Mesenchymal stem cell (in vitro differentiated cells and primary cell): ENCODE data around the gene PDX1.

Source experiments
- DNase-seq: peaks from one replicate; pipeline ENCODE4 v3.0.0-alpha.2; 2013
- H2AFZ ChIP-seq: one replicate; pipeline ENCODE4 v1.6.1; 2013; ENCODE audit warnings: low read depth, mild to moderate bottlenecking, control low read depth, inconsistent platforms, low read length, moderate library complexity
- H2AK5ac ChIP-seq: 2 replicates; pipeline ENCODE4 v1.6.1; 2013; ENCODE audit warnings: low read length, moderate library complexity, mild to moderate bottlenecking, inconsistent platforms; ENCODE audit not compliant: severe bottlenecking
- H2BK120ac ChIP-seq: one replicate; pipeline ENCODE4 v1.6.1; 2013; ENCODE audit warnings: low read depth, mild to moderate bottlenecking, inconsistent platforms, low read length, moderate library complexity
- H2BK12ac ChIP-seq, 2 experiments: one replicate each; pipeline ENCODE4 v1.6.1; 2013; ENCODE audit warnings: inconsistent platforms in 2 of 2, low read length in 2 of 2, mild to moderate bottlenecking in 2 of 2, moderate library complexity in 2 of 2, control low read depth in 1 of 2
- H2BK15ac ChIP-seq: one replicate; pipeline ENCODE4 v1.6.1; 2013; ENCODE audit warnings: mild to moderate bottlenecking, low read depth, inconsistent platforms; ENCODE audit not compliant: poor library complexity, severe bottlenecking
- H2BK5ac ChIP-seq: 2 replicates; pipeline ENCODE4 v1.6.1; 2013; ENCODE audit warnings: low read depth, mild to moderate bottlenecking, low read length, control low read depth, inconsistent platforms; ENCODE audit not compliant: poor library complexity, severe bottlenecking
- H3K14ac ChIP-seq, 2 experiments: one replicate each; pipeline ENCODE4 v1.6.1; 2013; ENCODE audit warnings: inconsistent platforms in 2 of 2, low read length in 2 of 2, control low read depth in 1 of 2, mild to moderate bottlenecking in 1 of 2, moderate library complexity in 1 of 2
- H3K18ac ChIP-seq, 2 experiments: one replicate each; pipeline ENCODE4 v1.6.1; 2013; ENCODE audit warnings: inconsistent platforms in 2 of 2, low read length in 2 of 2, control low read depth in 1 of 2, low read depth in 1 of 2, mild to moderate bottlenecking in 1 of 2
- H3K23ac ChIP-seq, 2 experiments: one replicate each; pipeline ENCODE4 v1.6.1; 2013; ENCODE audit warnings: inconsistent platforms in 2 of 2, low read length in 2 of 2, mild to moderate bottlenecking in 2 of 2, moderate library complexity in 2 of 2, control low read depth in 1 of 2
- H3K27ac ChIP-seq: 2 replicates; pipeline ENCODE4 v1.5.1; 2013; ENCODE audit warnings: mild to moderate bottlenecking, moderate library complexity, low read length, control low read depth, inconsistent platforms; ENCODE audit not compliant: poor library complexity, severe bottlenecking
- H3K27me3 ChIP-seq, 2 experiments: 2 replicates each; pipeline versions ENCODE4 v1.6.1 to v1.7.0; 2013; ENCODE audit warnings: low read length in 2 of 2, mild to moderate bottlenecking in 2 of 2, moderate library complexity in 2 of 2, control low read depth in 1 of 2, inconsistent platforms in 1 of 2; ENCODE audit not compliant: control insufficient read depth in 1 of 2, insufficient read depth in 1 of 2
- H3K36me3 ChIP-seq, 2 experiments: 2 replicates each; pipeline versions ENCODE4 v1.6.1 to v1.7.0; 2013; ENCODE audit warnings: low read length in 2 of 2, control low read depth in 1 of 2, inconsistent platforms in 1 of 2, low read depth in 1 of 2, mild to moderate bottlenecking in 1 of 2; ENCODE audit not compliant: insufficient read depth in 2 of 2, control insufficient read depth in 1 of 2
- H3K4ac ChIP-seq, 2 experiments: one replicate each; pipeline ENCODE4 v1.6.1; 2013; ENCODE audit warnings: inconsistent platforms in 2 of 2, low read length in 2 of 2, mild to moderate bottlenecking in 2 of 2, moderate library complexity in 2 of 2, control low read depth in 1 of 2, low read depth in 1 of 2
- H3K4me1 ChIP-seq: 2 replicates; pipeline ENCODE4 v1.6.1; 2013; ENCODE audit warnings: low read depth, low read length, control low read depth; ENCODE audit not compliant: control insufficient read depth, insufficient read depth
- H3K4me2 ChIP-seq: 2 replicates; pipeline ENCODE4 v1.6.1; 2013; ENCODE audit warnings: low read length, mild to moderate bottlenecking, inconsistent platforms; ENCODE audit not compliant: poor library complexity, severe bottlenecking
- H3K4me3 ChIP-seq, 2 experiments: 2 replicates each; pipeline versions ENCODE4 v1.5.1 to v1.7.0; 2013; ENCODE audit warnings: low read length in 2 of 2, mild to moderate bottlenecking in 2 of 2, control low read depth in 1 of 2, low read depth in 1 of 2; ENCODE audit not compliant: insufficient read depth in 1 of 2
- H3K79me1 ChIP-seq: replicated peaks from 2 replicates; pipeline ENCODE4 v1.6.1; 2013; ENCODE audit warnings: mild to moderate bottlenecking, control low read depth, low read length, inconsistent platforms; ENCODE audit not compliant: poor library complexity, severe bottlenecking
- H3K9ac ChIP-seq: 2 replicates; pipeline ENCODE4 v1.7.0; 2013; ENCODE audit warnings: mild to moderate bottlenecking, low read length, moderate library complexity
- H3K9me3 ChIP-seq: 2 replicates; pipeline ENCODE4 v1.7.0; 2013; ENCODE audit warnings: mild to moderate bottlenecking, low read length; ENCODE audit not compliant: control insufficient read depth
- H4K8ac ChIP-seq: one replicate; pipeline ENCODE4 v1.6.1; 2013; ENCODE audit warnings: inconsistent platforms, mild to moderate bottlenecking, low read length, moderate library complexity
- H4K91ac ChIP-seq: one replicate; pipeline ENCODE4 v1.6.1; 2013; ENCODE audit warnings: mild to moderate bottlenecking, low read length, inconsistent platforms
- WGBS: methylation state at CpG from one replicate; pipeline ENCODE4 v1.1.7; 2013; ENCODE audit warnings: mixed read lengths; 5-methylcytosine and 5-hydroxymethylcytosine counted together

Gene PDX1

DNA sequence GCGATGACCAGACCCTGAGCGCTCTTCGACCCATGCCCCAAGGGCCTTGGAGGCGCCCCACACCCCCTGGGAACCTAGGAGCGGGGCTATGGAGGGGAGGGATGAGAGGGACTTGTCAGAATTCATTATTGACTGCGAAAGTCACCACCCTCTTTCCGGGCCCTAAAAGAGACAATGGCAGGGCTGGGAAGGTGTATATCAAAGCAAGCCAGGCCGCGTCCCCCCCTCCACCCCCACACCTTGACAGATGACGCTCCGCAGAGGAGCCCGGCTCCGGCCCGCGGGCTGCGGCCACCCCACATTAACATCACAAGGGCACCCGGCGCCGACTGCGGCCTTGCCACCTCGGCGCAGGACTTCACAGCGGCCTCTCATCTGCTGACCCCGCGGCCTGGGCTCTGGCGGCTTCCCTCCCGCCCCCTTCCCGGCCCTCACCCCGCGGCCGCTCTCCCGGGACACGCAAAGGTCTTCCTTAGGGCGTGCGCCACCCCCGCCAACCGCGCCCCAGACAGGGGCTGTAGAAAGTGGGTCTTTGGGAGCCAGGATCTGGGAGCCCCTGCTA lies 46.9 kb downstream of the PDX1 start:
- Histone ChIP-seq H3K9ac (no peak overlapping the region), H4K8ac (no peak overlapping the region), H3K79me1 (no peaks in the 10 kb centered on the region), H4K91ac (peak overlapping the region; percentile 35), H3K4me1 (peaks cover 16% of the 10 kb centered on the region), H3K27ac (no peak overlapping the region), H2BK12ac (no peak overlapping the region), H3K18ac (no peak overlapping the region), H3K4ac (no peak overlapping the region), H3K4me3 (no peak overlapping the region), H3K27me3 (peaks cover 95 to 100% of the 10 kb centered on the region in 2 experiments), H2BK15ac (peak overlapping the region; percentile 17), H3K14ac (no peak overlapping the region), H3K9me3 (no peaks in the 10 kb centered on the region), H2BK5ac (no peak overlapping the region), H3K23ac (no peak overlapping the region), H2BK120ac (no peak overlapping the region), H2AFZ (no peak overlapping the region), H3K36me3 (peaks cover 0 to 3% of the 10 kb centered on the region in 2 experiments), H2AK5ac (no peak overlapping the region), H3K4me2 (no peak overlapping the region)
- 1% methylated on average over 33 of the region's 38 CpGs for WGBS
- DNase-seq, result no peak

DNA sequence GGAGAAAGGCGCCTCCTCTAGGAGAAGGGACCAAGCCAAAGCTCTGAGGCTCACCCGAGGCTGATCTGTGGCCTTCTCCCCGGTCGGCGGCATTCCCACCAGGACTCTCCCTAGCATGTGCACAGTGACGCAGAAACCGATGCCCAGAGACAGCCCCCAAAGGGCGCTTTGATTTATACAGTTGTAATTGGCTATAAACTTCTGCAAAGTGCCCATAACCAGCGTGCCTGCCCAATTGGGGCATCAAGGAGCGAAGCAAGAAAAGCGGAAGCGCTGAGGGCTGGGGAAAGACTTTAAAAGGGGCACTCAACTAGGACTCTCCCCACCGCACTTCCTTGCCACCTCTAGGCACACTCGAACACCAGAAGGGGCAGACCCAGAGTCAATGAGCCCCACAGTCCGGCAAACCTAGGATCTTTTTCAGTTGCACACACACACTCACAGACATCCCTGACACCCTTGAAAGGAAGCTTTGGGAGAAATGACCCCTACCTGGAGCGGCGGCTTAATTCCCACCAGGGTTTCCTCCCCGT lies 47.5 kb downstream of the PDX1 start:
- no peak overlapping the region for H3K27ac ChIP-seq
- H3K36me3 ChIP-seq, result peaks cover 0 to 3% of the 10 kb centered on the region in 2 experiments
- no peak overlapping the region for H3K14ac ChIP-seq
- H3K18ac ChIP-seq, result no peak overlapping the region
- WGBS, result 3% methylated on average over 18 of the region's 18 CpGs
- no peak overlapping the region for H3K4me2 ChIP-seq
- H3K79me1 ChIP-seq, result no peaks in the 10 kb centered on the region
- no peak overlapping the region for H3K9ac ChIP-seq
- no peak overlapping the region for H2BK15ac ChIP-seq
- peak; percentile 47 for DNase-seq
- no peak overlapping the region for H2AFZ ChIP-seq
- H3K4me1 ChIP-seq, result peaks cover 16% of the 10 kb centered on the region
- H4K8ac ChIP-seq, result no peak overlapping the region
- H3K23ac ChIP-seq, result no peak overlapping the region
- H3K4me3 ChIP-seq, result no peak overlapping the region
- peak overlapping the region; percentile 36 for H2BK120ac ChIP-seq
- peaks cover 95 to 100% of the 10 kb centered on the region in 2 experiments for H3K27me3 ChIP-seq
- no peak overlapping the region for H2BK12ac ChIP-seq
- H2BK5ac ChIP-seq, result no peak overlapping the region
- H4K91ac ChIP-seq, result no peak overlapping the region
- no peak overlapping the region for H2AK5ac ChIP-seq
- H3K9me3 ChIP-seq, result no peaks in the 10 kb centered on the region
- no peak overlapping the region for H3K4ac ChIP-seq

DNA sequence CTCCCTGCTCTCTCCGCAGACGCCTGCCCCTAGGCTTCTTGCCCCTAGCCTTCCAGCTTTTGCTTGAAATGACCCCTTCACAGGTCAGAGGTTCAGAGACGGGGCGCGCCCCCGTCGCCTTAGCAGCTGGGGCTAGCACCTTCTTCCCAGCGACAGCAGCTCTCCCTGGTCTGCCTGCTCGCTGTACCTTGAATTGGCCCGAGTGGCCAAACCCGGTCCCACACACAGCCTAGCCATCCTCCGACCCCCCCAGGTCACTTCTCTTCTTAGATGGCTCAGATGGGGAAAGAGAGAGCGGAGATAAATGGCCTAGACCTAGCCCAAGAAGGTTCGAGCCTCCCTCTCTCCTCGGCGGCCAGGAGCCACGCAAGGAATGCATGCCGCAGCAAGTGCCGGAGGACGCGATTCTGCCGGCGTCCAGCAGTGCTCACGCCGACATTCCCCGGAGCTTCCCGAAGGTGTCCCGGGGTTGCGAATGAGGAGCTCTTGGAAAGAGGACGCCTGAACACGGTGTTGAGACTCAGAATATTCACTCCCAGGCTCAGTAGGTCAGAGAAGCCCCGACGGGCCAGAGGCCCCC lies 48.0 kb downstream of the PDX1 start:
- no peak overlapping the region for H4K8ac ChIP-seq
- H3K4me3 ChIP-seq, result no peak overlapping the region
- no peak overlapping the region for H4K91ac ChIP-seq
- no peak overlapping the region for H2BK12ac ChIP-seq
- WGBS, result under 1% methylated on average over 29 of the region's 33 CpGs
- H3K9ac ChIP-seq, result no peak overlapping the region
- H3K14ac ChIP-seq, result no peak overlapping the region
- H2AK5ac ChIP-seq, result no peak overlapping the region
- H2AFZ ChIP-seq, result no peak overlapping the region
- H2BK5ac ChIP-seq, result no peak overlapping the region
- H2BK15ac ChIP-seq, result no peak overlapping the region
- H3K4me1 ChIP-seq, result peaks cover 16% of the 10 kb centered on the region
- H3K4ac ChIP-seq, result no peak overlapping the region
- H3K9me3 ChIP-seq, result no peaks in the 10 kb centered on the region
- H3K27me3 ChIP-seq, result peaks cover 95 to 100% of the 10 kb centered on the region in 2 experiments
- DNase-seq, result peak; percentile 49
- no peaks in the 10 kb centered on the region for H3K79me1 ChIP-seq
- H3K27ac ChIP-seq, result no peak overlapping the region
- peak overlapping the region in 1 of 2 experiments; percentile 68 for H3K18ac ChIP-seq
- peaks cover 0 to 3% of the 10 kb centered on the region in 2 experiments for H3K36me3 ChIP-seq
- H2BK120ac ChIP-seq, result no peak overlapping the region
- H3K4me2 ChIP-seq, result no peak overlapping the region
- H3K23ac ChIP-seq, result no peak overlapping the region

DNA sequence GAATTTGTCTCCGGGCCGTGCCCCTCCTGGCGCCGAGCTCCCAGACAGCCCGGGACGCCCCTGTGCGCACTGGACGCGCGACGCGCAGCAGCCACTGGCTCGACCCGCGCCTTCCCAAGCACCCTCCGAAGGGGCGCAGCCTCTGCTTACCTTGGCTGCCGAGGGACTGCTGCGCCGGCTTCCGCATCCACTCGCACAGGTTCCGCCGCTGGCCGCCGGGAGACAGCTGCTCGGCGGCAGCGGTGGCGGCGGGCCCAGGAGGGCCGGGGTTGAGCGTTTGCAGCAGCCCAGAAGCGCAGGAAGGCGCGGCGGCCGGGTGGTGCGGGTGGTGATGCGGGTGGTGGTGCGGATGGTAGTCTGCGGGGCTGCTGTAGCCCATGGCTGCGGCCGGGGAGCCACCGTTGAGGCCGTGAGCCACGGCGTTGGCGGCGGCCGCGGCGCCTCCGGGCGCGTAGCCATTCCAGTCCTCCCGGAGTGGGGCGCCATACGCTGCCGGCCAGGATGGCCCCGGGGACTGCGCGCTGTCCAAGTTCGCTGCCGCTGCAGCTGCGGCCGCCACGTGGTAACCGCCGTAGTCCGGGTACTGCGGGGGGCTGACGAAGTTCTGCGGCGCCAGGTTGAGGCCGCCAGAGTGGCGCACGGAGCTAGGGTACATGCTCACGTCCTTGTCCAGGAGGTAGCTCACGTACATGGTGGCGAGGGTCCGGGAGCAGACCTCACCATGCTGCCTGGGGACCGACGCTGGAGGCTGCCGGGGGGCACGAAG lies 48.7 kb downstream of the PDX1 start:
- Histone ChIP-seq H3K79me1 (no peaks in the 10 kb centered on the region), H2BK120ac (peak overlapping the region; percentile 8), H2BK15ac (no peak overlapping the region), H2BK5ac (no peak overlapping the region), H4K8ac (peak overlapping the region; percentile 60), H2AK5ac (no peak overlapping the region), H3K36me3 (peaks cover 0 to 3% of the 10 kb centered on the region in 2 experiments), H3K9ac (no peak overlapping the region), H3K23ac (peak overlapping the region in 1 of 2 experiments; percentile 99), H3K4me1 (peaks cover 16% of the 10 kb centered on the region), H2BK12ac (peak overlapping the region in 1 of 2 experiments; percentile 16), H3K4ac (no peak overlapping the region), H3K18ac (peak overlapping the region in 1 of 2 experiments; percentile 68), H3K27ac (no peak overlapping the region), H3K4me2 (peak overlapping the region; percentile 47), H3K9me3 (no peaks in the 10 kb centered on the region), H3K4me3 (no peak overlapping the region), H3K27me3 (peaks cover 95 to 100% of the 10 kb centered on the region in 2 experiments), H4K91ac (peak overlapping the region; percentile 78), H3K14ac (peak overlapping the region in 1 of 2 experiments; percentile 68), H2AFZ (peak overlapping the region; percentile 47)
- DNase-seq, result peak; percentile 43
- under 1% methylated on average over 78 of the region's 86 CpGs for WGBS
